Endothelial cell of umbilical vein (primary cell): ENCODE results near the gene TAF5L. TPM values are rescaled to one million over a fixed set of nuclear protein-coding genes. Genes with fewer than 3 reads are reported as not detected.

Experiments used
- BruUV-seq: library from RNA; stranded (reverse); fragments of 400-500 nt; replicated peaks from 2 replicates; lab custom pipeline; 2021; lab: Mats Ljungman, UMichigan
- CTCF ChIA-PET: fragments of 300-600, 350-600 bp; sonication (Branson Sonifier 250); formaldehyde crosslinking; loops from one replicate; lab custom pipeline; 2021; ENCODE audit warnings: antibody characterized with exemption, inconsistent platforms; lab: Charles Lee
- POLR2A ChIA-PET: fragments of 300-600, 350-600 bp; sonication (Branson Sonifier 250); formaldehyde crosslinking; loops from one replicate; lab custom pipeline; 2021; ENCODE audit warnings: antibody characterized with exemption, inconsistent platforms; lab: Charles Lee
- DNase-seq: peaks from one replicate; pipeline ENCODE4 v3.0.0-alpha.2; 2011; ENCODE audit warnings: low read depth, low spot score
- FAIRE-seq: peaks from 2 replicates; lab custom pipeline; 2011; peaks lifted over from hg19 to GRCh38; lab: Jason Lieb, UNC
- H2AFZ ChIP-seq: 2 replicates; pipeline ENCODE4 v1.6.0; 2012; ENCODE audit warnings: low read depth, low read length, control low read depth, inconsistent platforms
- H3K27ac ChIP-seq: 2 replicates; pipeline ENCODE4 v1.5.1; 2011; ENCODE audit warnings: low read depth, mild to moderate bottlenecking, control low read depth, low read length, moderate library complexity; ENCODE audit not compliant: insufficient read depth
- H3K27me3 ChIP-seq, 2 experiments: 2 replicates each; pipeline versions ENCODE4 v1.6.0 to v1.6.1; 2011; ENCODE audit warnings: low read length in 2 of 2, mixed read lengths in 1 of 2; ENCODE audit not compliant: control insufficient read depth in 2 of 2, insufficient read depth in 2 of 2
- H3K36me3 ChIP-seq, 2 experiments: 2 replicates in 1 of 2; 3 replicates in 1 of 2; pipeline ENCODE4 v1.5.1; 2011; ENCODE audit warnings: low read length in 2 of 2, mild to moderate bottlenecking in 1 of 2, moderate library complexity in 1 of 2; ENCODE audit not compliant: control insufficient read depth in 2 of 2, insufficient read depth in 2 of 2; ENCODE audit errors: extremely low read depth in 1 of 2
- H3K4me1 ChIP-seq: 3 replicates; pipeline ENCODE4 v1.5.1; 2011; ENCODE audit warnings: mild to moderate bottlenecking, low read length; ENCODE audit not compliant: control insufficient read depth, insufficient read depth; ENCODE audit errors: extremely low read depth
- H3K4me2 ChIP-seq: 2 replicates; pipeline ENCODE4 v1.6.1; 2011; ENCODE audit warnings: low read length, control low read depth, mixed read lengths; ENCODE audit not compliant: insufficient read depth
- H3K4me3 ChIP-seq, 3 experiments: fragments of 200-600 bp in 1 of 3; sonication (generic), shearing (Covaris generic) in 1 of 3; replicated peaks in 1 of 3; 2 replicates each; pipeline ENCODE4 v1.5.1; 2011 to 2016; ENCODE audit warnings: control low read depth in 3 of 3, low read length in 3 of 3, mild to moderate bottlenecking in 2 of 3, inconsistent platforms in 1 of 3, low read depth in 1 of 3, moderate library complexity in 1 of 3; ENCODE audit not compliant: insufficient read depth in 1 of 3
- H3K79me2 ChIP-seq: 2 replicates; pipeline ENCODE4 v1.6.0; 2012; ENCODE audit warnings: low read length, inconsistent platforms; ENCODE audit not compliant: control insufficient read depth, insufficient read depth
- H3K9ac ChIP-seq: replicated peaks from 2 replicates; pipeline ENCODE3; 2011; ENCODE audit warnings: low read length, control low read depth; ENCODE audit not compliant: insufficient read depth; ENCODE audit errors: extremely low read depth
- H3K9me1 ChIP-seq: replicated peaks from 3 replicates; pipeline ENCODE4 v1.6.0; 2011; ENCODE audit warnings: mild to moderate bottlenecking, low read length; ENCODE audit not compliant: control insufficient read depth, insufficient read depth; ENCODE audit errors: extremely low read depth
- H3K9me3 ChIP-seq: replicated peaks from 2 replicates; pipeline ENCODE4 v1.5.1; 2012; ENCODE audit warnings: low read length, inconsistent platforms; ENCODE audit not compliant: control insufficient read depth, insufficient read depth
- H4K20me1 ChIP-seq: replicated peaks from 2 replicates; pipeline ENCODE3; 2011; ENCODE audit warnings: mild to moderate bottlenecking, low read length; ENCODE audit not compliant: control insufficient read depth, insufficient read depth; ENCODE audit errors: extremely low read depth
- CTCF ChIP-seq, 2 donors: IDR thresholded peaks; 1 replicate in 1 of 2; 2 replicates in 1 of 2; pipeline ENCODE4 v1.5.1; 2011; ENCODE audit warnings: low read length in 2 of 2, mild to moderate bottlenecking in 2 of 2, moderate library complexity in 2 of 2, control low read depth in 1 of 2, inconsistent platforms in 1 of 2, low read depth in 1 of 2; ENCODE audit not compliant: insufficient read depth in 1 of 2; ENCODE audit errors: extremely low read depth in 1 of 2
- EZH2 ChIP-seq: IDR thresholded peaks from 2 replicates; pipeline ENCODE4 v1.6.1; 2012; ENCODE audit warnings: borderline replicate concordance, low read depth, mild to moderate bottlenecking, moderate library complexity, low read length, inconsistent platforms; ENCODE audit not compliant: severe bottlenecking
- FOS ChIP-seq: IDR thresholded peaks from 2 replicates; pipeline ENCODE4 v1.6.1; 2011; ENCODE audit warnings: mild to moderate bottlenecking, low read length, moderate library complexity, borderline replicate concordance; ENCODE audit not compliant: insufficient read depth
- GATA2 ChIP-seq: IDR thresholded peaks from 2 replicates; pipeline ENCODE4 v1.7.0; 2011; ENCODE audit warnings: low read depth, mild to moderate bottlenecking, moderate library complexity, mixed read lengths, low read length; ENCODE audit not compliant: insufficient read length, insufficient read depth
- JUN ChIP-seq: IDR thresholded peaks from 2 replicates; pipeline ENCODE4 v1.6.1; 2011; ENCODE audit warnings: borderline replicate concordance, low read depth; ENCODE audit not compliant: insufficient read length, insufficient read depth
- MAX ChIP-seq: IDR thresholded peaks from 2 replicates; pipeline ENCODE4 v1.6.1; 2011; ENCODE audit not compliant: insufficient read depth, insufficient read length
- MYC ChIP-seq: IDR thresholded peaks from one replicate; pipeline ENCODE4 v1.6.1; 2011; ENCODE audit warnings: mild to moderate bottlenecking, low read depth, low read length
- POLR2A ChIP-seq: IDR thresholded peaks from 2 replicates; pipeline ENCODE4 v1.6.1; 2012; ENCODE audit warnings: low read depth, mild to moderate bottlenecking, control low read depth, low read length
- POLR2AphosphoS5 ChIP-seq: IDR thresholded peaks from 2 replicates; pipeline ENCODE4 v1.6.1; 2012; ENCODE audit warnings: low read depth, mild to moderate bottlenecking, control low read depth, low read length, moderate library complexity; ENCODE audit not compliant: insufficient read depth
- dilution Hi-C: fragments of 300-500 bp; cut with MboI; formaldehyde crosslinking; loops from one replicate; pipeline ENCODE4 v1.15.0; 2019; ENCODE audit warnings: low sequenced_read_pairs; ENCODE audit not compliant: extremely low pct_ligation_motif_present
- intact Hi-C: fragments of 100-400 bp; cut with micrococcal nuclease; formaldehyde crosslinking; loops from one replicate; pipeline ENCODE4 v1.10.0; 2022
- polyA plus RNA-seq, 4 experiments: library from polyadenylated mRNA; depleted of rRNA in 3 of 4; stranded (reverse) in 3 of 4; unstranded in 1 of 4; fragments of >200 nt; gene quantifications; 2 replicates each; pipeline versions ENCODE4 v1.2.1 to v1.2.3, GENCODE V29; 2011 to 2012; ENCODE audit warnings: missing spikeins in 1 of 4
- total RNA-seq: library from RNA; stranded (reverse); gene quantifications from 2 replicates; pipeline ENCODE4 v1.2.3, GENCODE V29; 2021

TAF5L gene
- total and polyA plus RNA-seq, 2 donors (not counting 3 experiments of a cell fraction or from before 2014, with no cell fraction given): 21.1 to 24.8 TPM

DNA sequence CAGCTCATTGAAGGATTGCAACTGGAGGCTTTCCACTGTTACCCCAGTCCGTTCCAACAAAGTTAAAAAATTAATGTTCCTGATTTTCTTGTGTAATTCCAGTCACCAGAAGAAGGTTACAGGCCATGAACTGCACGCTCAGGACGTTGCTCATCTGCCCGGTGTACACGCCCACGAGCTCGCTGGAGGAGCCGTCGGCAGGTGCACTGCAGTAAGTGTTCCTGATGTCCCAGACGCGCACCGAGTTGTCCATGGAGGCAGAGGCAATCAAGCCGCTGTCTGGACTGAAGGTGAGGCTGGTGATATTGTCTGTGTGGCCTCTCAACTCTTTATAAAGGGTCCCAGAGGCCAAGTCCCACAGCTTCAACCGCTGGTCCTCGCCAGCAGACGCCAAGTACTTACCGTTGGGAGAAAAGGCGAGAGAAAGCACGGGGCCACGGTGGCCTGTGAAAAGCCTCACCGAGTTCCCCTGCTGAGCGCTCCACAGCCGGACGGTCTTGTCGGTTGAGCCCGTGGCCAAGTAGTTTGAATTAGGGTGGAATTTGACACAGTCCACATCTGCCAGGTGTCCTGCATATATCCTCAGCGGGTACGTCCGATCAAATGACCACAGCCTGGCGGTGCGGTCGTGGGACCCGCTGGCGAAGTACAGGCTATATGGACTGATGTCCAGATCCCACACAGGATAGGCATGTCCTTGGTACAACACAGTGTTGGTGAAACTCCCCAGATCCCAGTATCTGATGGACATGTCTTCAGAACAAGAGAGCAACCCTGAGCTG is 31.5 kb downstream of the TAF5L start:
- H3K27me3 ChIP-seq: no peaks in the 10 kb centered on the region
- POLR2A ChIA-PET: no interaction called here
- CTCF ChIA-PET: no interaction called here
- no TSS peak for BruUV-seq
- peaks cover 12% of the 10 kb centered on the region for H3K79me2 ChIP-seq
- no peaks in the 10 kb centered on the region for H3K9me3 ChIP-seq
- H3K27ac ChIP-seq: no peak overlapping the region
- no peak overlapping the region for H3K9ac ChIP-seq
- dilution Hi-C loops (no loop called here), intact Hi-C loops (no loop called here)
- no peak overlapping the region for H3K4me3 ChIP-seq
- no peaks in the 10 kb centered on the region for H3K9me1 ChIP-seq
- no peaks in the 10 kb centered on the region for H3K4me1 ChIP-seq
- no peaks in the 10 kb centered on the region for H4K20me1 ChIP-seq
- FAIRE-seq (no peak), DNase-seq (no peak)
- H3K4me2 ChIP-seq: no peak overlapping the region
- no peak overlapping the region for H2AFZ ChIP-seq
- H3K36me3 ChIP-seq: peaks cover 0 to 15% of the 10 kb centered on the region in 2 experiments
- TF ChIP-seq GATA2: no peak

DNA sequence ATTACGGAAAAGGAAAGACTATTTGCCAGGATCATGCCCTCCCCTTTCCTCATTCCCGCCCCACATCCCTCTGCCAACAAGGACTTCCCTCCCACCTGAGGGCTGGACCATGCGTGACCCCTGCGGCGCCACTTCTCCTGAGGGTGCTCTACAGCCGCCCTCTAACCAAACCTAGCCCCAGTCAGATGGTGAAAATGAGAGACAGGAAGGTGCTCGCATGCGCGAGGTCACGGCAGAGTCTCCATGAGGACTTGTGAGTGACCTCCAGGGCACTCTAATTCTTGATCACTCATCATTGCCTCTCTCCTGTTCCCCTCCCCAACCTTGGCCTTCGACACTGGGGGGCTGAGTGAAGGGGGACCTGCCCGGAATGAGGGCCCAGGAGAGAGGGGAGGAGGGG is 32.1 kb downstream of the TAF5L start:
- Histone ChIP-seq H3K27me3 (no peaks in the 10 kb centered on the region), H3K27ac (no peak overlapping the region), H3K4me1 (no peaks in the 10 kb centered on the region), H2AFZ (no peak overlapping the region), H3K9ac (no peak overlapping the region), H3K9me3 (no peaks in the 10 kb centered on the region), H3K9me1 (no peaks in the 10 kb centered on the region), H3K79me2 (peaks cover 10% of the 10 kb centered on the region), H4K20me1 (no peaks in the 10 kb centered on the region), H3K4me2 (no peak overlapping the region), H3K4me3 (no peak overlapping the region), H3K36me3 (peaks cover 0 to 15% of the 10 kb centered on the region in 2 experiments)
- dilution Hi-C loops: no loop called here
- FAIRE-seq: no peak
- no peak for TF ChIP-seq POLR2A
- TF ChIP-seq POLR2AphosphoS5: no peak
- no peak for TF ChIP-seq EZH2
- TF ChIP-seq MYC: no peak
- TF ChIP-seq JUN: no peak
- TF ChIP-seq MAX: no peak
- TF ChIP-seq FOS: no peak
- no peak for TF ChIP-seq CTCF (IDR thresholded peaks at IDR 0.05; ENCODE audit: extremely low read depth in 1 of 2, insufficient read depth in 1 of 2, low read depth in 1 of 2, low read length in 2 of 2)
- TF ChIP-seq GATA2: no peak
- DNase-seq: no peak
- ChIA-PET POLR2A (no interaction called here), CTCF (no interaction called here)
- intact Hi-C loops: no loop called here
- BruUV-seq: TSS peak; percentile 12
